HG03025 (cell line): ENCODE data around the gene CREB5.
"Not testable (repeated sequence)": the region's sequence is repeated elsewhere in the genome, so short reads cannot be mapped to it uniquely, and the experiment has no call there.

ENCODE experiments used
- ATAC-seq: cut with Tn5 transposase; IDR thresholded peaks from one replicate; pipeline ENCODE4 v1.9.1; 2021; ENCODE audit warnings: mild to moderate bottlenecking, moderate library complexity; ENCODE audit not compliant: unreplicated experiment, low FRiP score

The CREB5 gene, protein sequence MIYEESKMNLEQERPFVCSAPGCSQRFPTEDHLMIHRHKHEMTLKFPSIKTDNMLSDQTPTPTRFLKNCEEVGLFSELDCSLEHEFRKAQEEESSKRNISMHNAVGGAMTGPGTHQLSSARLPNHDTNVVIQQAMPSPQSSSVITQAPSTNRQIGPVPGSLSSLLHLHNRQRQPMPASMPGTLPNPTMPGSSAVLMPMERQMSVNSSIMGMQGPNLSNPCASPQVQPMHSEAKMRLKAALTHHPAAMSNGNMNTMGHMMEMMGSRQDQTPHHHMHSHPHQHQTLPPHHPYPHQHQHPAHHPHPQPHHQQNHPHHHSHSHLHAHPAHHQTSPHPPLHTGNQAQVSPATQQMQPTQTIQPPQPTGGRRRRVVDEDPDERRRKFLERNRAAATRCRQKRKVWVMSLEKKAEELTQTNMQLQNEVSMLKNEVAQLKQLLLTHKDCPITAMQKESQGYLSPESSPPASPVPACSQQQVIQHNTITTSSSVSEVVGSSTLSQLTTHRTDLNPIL

GRCh38 chr7:28411876-28412662 is at the start of gene CREB5:
Gene CREB5, plus strand, starts transcription at chr7:28412518. Its CDS starts 397 bp downstream, at chr7:28412915.
- no peak for ATAC-seq

DNA sequence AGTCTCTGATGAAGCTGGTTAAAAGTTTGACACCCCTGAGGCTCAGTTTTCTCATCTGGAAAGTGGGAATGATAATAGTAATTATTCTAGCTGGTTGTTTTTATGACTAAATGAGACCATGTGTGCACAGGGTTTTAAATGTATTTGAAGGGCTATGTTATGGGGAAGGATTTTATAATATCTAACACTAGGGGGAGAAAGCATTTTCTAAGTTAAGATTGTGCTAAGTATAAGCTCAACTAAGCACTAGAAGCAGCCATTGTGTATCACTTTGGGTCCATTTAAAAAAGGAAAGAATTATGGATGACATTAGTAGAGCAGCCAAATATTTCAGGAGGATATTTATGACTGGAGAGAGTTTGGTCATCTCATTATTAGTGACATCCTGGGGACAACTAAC is 49.5 kb upstream of the CREB5 start:
- no peak for ATAC-seq

DNA sequence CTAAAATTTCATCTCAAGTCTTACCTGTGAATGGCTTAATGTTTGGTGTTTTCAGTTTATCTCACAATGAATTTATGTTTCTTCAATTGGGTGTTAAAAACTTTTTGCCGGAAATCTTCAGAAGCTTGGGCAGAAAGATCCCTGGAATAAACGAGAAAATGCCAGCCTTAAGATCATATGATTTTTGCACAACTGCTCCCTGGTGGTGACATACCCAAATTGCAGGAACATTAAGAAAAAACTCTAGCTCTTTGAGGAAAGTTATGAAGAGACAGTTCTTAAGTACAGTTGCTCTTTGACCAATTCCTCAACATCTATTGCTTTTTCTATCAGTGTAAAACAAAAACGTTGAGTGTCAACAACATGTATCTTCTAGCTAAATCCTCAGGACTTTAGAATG is 48.2 kb upstream of the CREB5 start:
- ATAC-seq, result no peak

- ATAC-seq, result no peak
Measured at GRCh38 chr7:28369523-28369922, 42.8 kb upstream of the CREB5 start.

DNA sequence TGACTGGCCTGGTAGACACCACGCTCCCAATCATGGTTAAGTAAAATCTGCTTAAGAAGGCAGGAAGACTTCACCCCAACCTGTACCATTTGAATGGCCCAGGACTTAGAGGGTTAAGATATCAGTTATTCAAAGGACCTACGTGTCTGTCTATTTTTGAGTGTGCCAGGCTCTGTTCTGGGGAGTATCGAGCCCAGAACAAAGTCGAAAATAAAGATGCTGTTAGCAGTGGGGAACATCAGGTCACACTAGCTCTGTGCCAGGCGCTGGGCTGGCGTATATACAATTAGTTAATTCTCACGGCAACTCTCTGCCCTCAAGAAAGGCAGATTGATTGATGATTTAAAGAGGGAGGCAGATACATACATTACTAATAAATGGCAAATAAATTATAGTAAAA is 40.5 kb upstream of the CREB5 start:
- no peak for ATAC-seq

- ATAC-seq, result no peak
Measured at GRCh38 chr7:28373990-28374389, 38.3 kb upstream of the CREB5 start.

DNA sequence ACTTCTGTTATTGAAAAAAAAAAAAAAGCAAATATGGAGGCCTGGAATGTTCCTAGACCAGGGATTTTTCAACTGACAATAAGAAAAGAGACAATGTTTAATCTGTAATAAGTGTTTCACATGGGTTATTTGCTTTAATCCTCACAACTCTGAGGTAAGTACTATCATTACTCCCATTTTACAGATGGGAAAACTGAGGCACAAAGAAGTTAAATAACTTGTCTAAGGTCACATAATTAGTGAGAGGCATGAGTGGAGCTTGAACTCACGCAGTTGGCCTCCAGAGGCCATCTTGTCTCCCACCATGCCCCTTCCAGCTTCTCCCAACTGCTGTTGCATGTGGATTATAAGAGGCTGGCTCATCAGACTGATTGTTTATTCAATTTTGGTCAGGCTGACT is 36.6 kb upstream of the CREB5 start:
- ATAC-seq, result no peak

DNA sequence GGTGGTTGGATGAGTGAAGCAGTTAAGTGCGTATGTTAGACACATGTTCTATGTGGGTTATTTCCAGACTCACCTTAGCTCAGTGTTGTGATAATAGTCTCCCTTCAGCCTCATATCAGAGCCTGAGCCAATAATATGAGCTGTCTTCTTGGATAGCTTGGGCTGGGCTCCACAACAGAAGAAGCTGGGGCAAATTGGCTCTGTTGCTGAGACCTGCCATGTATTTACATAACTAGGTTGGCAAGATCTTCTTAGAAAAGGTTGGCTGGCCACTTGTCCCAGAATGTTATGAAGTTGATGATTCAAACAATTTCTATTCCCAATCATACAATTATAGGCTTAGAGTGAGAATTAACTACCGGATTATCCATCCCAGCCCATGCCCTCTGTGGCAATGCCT is 35.7 kb upstream of the CREB5 start:
- ATAC-seq, result no peak

GRCh38 chr7:28378574-28379149 is 33.7 kb upstream of the CREB5 start:
- no peak for ATAC-seq

DNA sequence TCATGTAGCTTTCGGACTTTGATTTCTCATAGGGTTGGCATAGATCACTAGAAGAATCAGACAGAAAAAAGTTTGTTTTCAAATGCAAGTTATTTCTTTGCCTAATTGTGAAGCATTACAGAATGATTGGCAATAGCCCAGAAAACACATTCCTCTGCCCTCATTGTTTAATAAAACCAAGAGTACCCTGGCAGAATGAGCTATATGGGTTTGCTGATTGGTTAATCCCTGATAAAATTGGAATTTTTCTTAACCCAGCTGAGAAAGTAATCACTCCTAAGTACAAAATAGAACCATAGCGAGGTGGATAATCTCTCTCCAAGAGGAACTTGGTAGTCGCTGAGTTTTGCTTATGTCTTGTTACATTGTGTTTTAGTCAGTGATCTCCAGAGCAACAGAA is 30.9 kb upstream of the CREB5 start:
- ATAC-seq, result no peak

DNA sequence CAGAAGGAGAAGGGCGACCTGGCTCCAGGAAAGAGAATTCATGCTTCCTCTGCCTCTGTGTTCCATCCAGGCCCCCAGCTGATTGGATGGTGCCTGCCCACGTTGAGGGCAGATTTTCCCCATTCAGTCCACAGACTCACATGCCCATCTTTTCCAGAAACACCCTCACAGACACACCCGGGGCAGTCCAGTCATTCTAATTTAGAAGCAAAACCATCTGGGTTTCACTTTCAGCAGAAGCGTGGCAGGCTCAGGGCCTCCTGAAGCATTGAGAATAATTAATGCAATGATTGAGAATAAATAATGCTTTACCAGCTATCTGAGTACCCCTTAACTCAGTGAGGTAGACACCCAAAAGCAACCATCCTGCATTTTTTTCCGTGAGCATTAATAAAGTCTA is 30.2 kb upstream of the CREB5 start:
- ATAC-seq, result no peak

DNA sequence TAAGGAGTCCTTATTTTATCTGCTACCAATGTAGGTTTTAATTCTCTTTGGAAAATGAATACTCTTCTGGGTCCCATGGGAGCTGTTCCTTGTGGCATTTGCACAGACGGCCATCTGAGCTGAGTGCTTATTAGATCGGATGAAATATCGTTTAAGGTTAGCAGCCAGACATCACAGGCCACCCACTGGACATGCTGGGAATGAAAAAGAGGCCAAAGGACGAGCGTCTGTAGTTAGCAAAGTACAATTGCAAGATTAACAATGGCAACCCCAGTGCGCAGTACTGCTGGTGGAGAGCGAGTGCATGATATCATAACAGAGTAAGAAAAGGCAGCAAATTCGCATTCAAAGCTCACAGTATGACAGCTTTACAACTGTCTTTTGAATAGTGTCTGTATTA is 28.3 kb upstream of the CREB5 start:
- no peak for ATAC-seq

GRCh38 chr7:28389504-28390395 is 22.6 kb upstream of the CREB5 start:
- ATAC-seq, result no peak

GRCh38 chr7:28390426-28390825 is 21.9 kb upstream of the CREB5 start:
- no peak for ATAC-seq

DNA sequence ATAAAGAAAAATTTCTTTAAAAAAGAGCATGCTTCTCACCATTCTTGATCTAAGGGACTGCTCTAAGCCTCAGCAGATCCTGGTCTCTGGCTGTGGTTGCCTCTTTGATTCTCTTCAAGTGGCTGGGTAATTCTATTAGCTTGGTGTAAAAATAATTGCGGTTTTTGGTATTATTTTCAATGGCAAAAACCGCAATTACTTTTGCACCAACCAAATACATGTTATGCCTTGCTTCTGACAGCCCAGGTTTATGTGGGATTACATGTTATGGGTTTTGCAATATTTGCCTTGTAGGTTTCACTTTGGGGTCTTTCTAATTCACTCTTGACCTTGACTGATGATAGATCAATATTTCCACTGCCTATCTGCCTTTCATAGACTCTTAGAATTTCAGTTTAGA is 20.0 kb upstream of the CREB5 start:
- ATAC-seq, result no peak

- no peak for ATAC-seq
Measured at GRCh38 chr7:28395404-28395803, 16.9 kb upstream of the CREB5 start.

- ATAC-seq, result no peak
Measured at GRCh38 chr7:28395831-28396230, 16.5 kb upstream of the CREB5 start.

DNA sequence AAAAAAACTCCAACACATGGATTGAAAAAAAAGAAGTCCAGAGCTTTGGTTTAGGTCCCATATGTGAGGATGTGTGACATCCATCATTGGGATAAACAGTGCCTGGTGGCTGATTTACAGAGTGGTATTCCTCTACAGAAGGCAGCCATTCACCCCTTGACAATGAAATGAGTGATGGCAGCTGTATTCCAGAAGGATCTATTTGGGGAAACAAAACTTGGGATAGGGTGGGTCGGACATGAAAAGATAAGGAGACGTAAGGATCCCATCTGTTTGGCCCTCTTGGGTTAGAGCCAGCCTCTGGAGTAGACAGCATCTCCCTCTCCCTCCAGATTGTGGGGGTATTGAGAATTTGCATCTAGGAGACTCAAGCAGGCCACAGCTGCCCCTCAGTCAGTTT is 15.2 kb upstream of the CREB5 start:
- ATAC-seq, result no peak

DNA sequence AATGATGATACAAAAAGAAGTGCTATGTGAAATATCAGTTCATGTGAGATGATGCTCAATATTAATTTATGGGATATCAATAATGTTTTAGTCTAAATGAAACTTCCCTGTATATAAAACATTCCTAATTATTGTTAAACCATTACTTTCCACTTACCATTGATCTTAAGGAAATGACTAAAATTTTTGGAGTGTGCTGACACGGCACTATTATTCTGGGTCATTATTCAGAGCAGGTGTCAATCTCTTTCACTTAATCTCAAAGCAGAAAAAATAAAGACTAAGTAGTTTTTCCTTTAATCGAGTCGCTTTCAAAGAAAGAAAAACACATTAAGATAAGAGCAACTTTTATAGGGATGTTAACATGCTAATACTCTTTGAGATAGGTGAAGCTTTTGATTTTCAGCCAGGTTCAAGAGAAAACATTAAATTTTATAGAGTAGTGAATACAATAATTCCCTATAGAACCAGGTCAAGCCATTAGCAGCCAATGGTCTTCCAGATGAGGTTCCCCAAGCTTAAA is 11.4 kb upstream of the CREB5 start:
- ATAC-seq, result no peak

- not testable (repeated sequence) for ATAC-seq
Measured at GRCh38 chr7:28401567-28401966, 10.8 kb upstream of the CREB5 start.
